HepG2 (cell line): Measurements from ENCODE around the gene FGA. TPM values are rescaled to one million over a fixed set of nuclear protein-coding genes. Genes with fewer than 3 reads are reported as not detected.

Source experiments
- CHD4 ChIP-seq: fragments of 200-600 bp; sonication (generic); IDR thresholded peaks from 2 replicates; pipeline ENCODE4 v1.7.0; 2017; ENCODE audit warnings: mild to moderate bottlenecking, low read length, borderline replicate concordance
- ETV5 ChIP-seq: IDR thresholded peaks from 2 replicates; pipeline ENCODE4 v1.6.1; 2018; ENCODE audit warnings: missing biosample characterization, missing genetic modification reagents, inconsistent platforms, borderline replicate concordance
- FOSL2 ChIP-seq: sonication (generic); formaldehyde crosslinking; IDR thresholded peaks from 2 replicates; pipeline ENCODE4 v1.4.0; 2020; ENCODE audit warnings: missing genetic modification reagents
- KDM3A ChIP-seq: IDR thresholded peaks from 2 replicates; pipeline ENCODE4 v1.6.1; 2018; ENCODE audit warnings: low read depth, missing compliant biosample characterization
- KLF11 ChIP-seq: IDR thresholded peaks from 2 replicates; pipeline ENCODE4 v1.6.1; 2016; ENCODE audit warnings: missing compliant biosample characterization
- MTF2 ChIP-seq: sonication (generic); formaldehyde crosslinking; IDR thresholded peaks from 2 replicates; pipeline ENCODE4 v1.5.0; 2020; ENCODE audit warnings: missing genetic modification reagents, borderline replicate concordance
- NCOR1 ChIP-seq: fragments of 200-600 bp; sonication (generic); IDR thresholded peaks from 2 replicates; pipeline ENCODE4 v1.7.0; 2017; ENCODE audit warnings: antibody characterized with exemption, low read length, borderline replicate concordance
- RAD21 ChIP-seq: fragments of 450-650 bp; formaldehyde crosslinking; IDR thresholded peaks from 2 replicates; pipeline ENCODE4 v1.5.0; 2020; ENCODE audit warnings: mild to moderate bottlenecking
- RAD51 ChIP-seq: fragments of 450-650 bp; IDR thresholded peaks from 2 replicates; pipeline ENCODE4 v1.6.1; 2016; ENCODE audit warnings: borderline replicate concordance
- RFXAP ChIP-seq: sonication (generic); formaldehyde crosslinking; IDR thresholded peaks from 2 replicates; pipeline ENCODE4 v1.4.0; 2020; ENCODE audit warnings: missing genetic modification reagents, borderline replicate concordance
- SMARCC2 ChIP-seq: fragments of 450-650 bp; IDR thresholded peaks from 2 replicates; pipeline ENCODE4 v1.6.1; 2017; ENCODE audit warnings: antibody characterized with exemption, mild to moderate bottlenecking
- ZKSCAN1 ChIP-seq: fragments of 150-350 bp; IDR thresholded peaks from 2 replicates; pipeline ENCODE4 v1.6.1; 2014; ENCODE audit warnings: low read length
- ZKSCAN8 ChIP-seq: IDR thresholded peaks from 2 replicates; pipeline ENCODE4 v1.6.1; 2016; ENCODE audit warnings: borderline replicate concordance, missing genetic modification reagents, missing compliant biosample characterization
- ZNF607 ChIP-seq: sonication (generic); formaldehyde crosslinking; IDR thresholded peaks from 2 replicates; pipeline ENCODE4 v1.5.1; 2020; ENCODE audit warnings: missing genetic modification reagents, mild to moderate bottlenecking, borderline replicate concordance
- ZNF7 ChIP-seq: IDR thresholded peaks from 2 replicates; pipeline ENCODE4 v1.6.1; 2016; ENCODE audit warnings: missing biosample characterization, missing genetic modification reagents
- polyA plus RNA-seq, 8 experiments: library from polyadenylated mRNA; depleted of rRNA in 3 of 8; stranded (reverse) in 7 of 8; unstranded in 1 of 8; fragments of >200 nt; fragmentation: Illumina TruSeq in 4 of 8; extraction: Trizol in 4 of 8; gene quantifications; 2 replicates each; pipeline versions ENCODE4 v1.2.1 to v1.2.3, GENCODE V29; 2011 to 2016; ENCODE audit warnings: low read depth in 4 of 8, missing spikeins in 1 of 8, mixed read lengths in 1 of 8; ENCODE audit not compliant: insufficient read depth in 1 of 8
- total RNA-seq, 5 experiments: library from RNA; depleted of rRNA; stranded (reverse); fragments of >200 nt; fragmentation: Illumina TruSeq; extraction: Trizol; gene quantifications; 2 replicates each; pipeline ENCODE4 v1.2.3, GENCODE V29; 2016; ENCODE audit warnings: low read depth in 1 of 5
- TF ChIP-seq, protein P1 (sequence below): sonication (generic); formaldehyde crosslinking; IDR thresholded peaks from 2 replicates; pipeline ENCODE4 v1.9.0; 2021; ENCODE audit warnings: mild to moderate bottlenecking, missing genetic modification reagents
- TF ChIP-seq, protein P2 (sequence below): sonication (generic); formaldehyde crosslinking; IDR thresholded peaks from 2 replicates; pipeline ENCODE4 v1.4.0; 2020; ENCODE audit warnings: mild to moderate bottlenecking, missing genetic modification reagents
- TF ChIP-seq, protein P3 (sequence below): sonication (generic); formaldehyde crosslinking; IDR thresholded peaks from 2 replicates; pipeline ENCODE4 v1.5.0; 2020; ENCODE audit warnings: missing genetic modification reagents
- TF ChIP-seq, protein P4 (sequence below): sonication (generic); formaldehyde crosslinking; IDR thresholded peaks from 2 replicates; pipeline ENCODE4 v1.4.0; 2020; ENCODE audit warnings: mild to moderate bottlenecking, missing genetic modification reagents

FGA gene
- total and polyA plus RNA-seq, 2 of the 13 experiments (the other 11 are each of a cell fraction or from before 2014, with no cell fraction given): 640 to 1,523 TPM

DNA sequence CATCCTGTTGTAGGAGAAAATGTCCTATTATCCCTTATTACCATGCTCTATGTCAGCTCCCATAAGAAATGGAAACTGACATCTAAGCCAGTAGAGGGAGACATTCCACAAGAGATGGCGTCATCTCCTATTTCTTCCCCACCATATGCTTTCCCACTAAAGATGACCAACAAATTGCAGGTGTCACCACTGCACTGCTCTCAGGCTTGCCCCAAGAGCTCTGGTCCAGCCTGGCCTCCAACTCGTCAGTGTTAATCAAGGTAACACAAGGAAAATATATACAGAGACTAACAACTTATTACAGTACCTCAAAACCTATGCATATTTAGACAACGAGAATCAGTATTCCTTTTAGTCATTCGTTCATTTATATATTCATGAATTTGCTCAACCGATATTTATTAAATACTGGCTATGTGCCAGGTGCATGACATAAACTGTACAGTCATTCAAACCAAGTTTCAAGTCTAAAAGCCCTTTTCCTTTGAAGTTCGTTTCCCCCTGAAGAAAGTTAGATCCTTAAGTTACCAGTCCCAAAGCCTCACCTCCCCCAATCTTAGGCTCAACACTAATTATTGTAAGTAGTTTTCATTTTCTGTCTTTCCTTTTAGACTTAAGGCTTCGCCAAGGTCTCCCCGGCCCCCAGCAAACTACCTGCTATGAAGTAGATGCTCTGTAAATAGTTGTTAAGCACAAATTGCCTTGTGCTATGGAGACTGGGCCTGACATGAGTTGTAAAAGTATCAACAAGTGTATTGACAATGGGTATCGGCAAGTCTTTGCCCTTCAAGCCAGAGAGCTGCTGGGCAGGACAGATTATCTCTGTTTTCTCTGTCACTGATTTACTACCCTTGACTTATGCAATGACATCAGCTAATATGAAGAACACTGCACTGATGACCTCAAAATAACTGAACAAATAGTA is 30.8 kb downstream of the FGA start (continued):
- TF ChIP-seq, protein P1, sequence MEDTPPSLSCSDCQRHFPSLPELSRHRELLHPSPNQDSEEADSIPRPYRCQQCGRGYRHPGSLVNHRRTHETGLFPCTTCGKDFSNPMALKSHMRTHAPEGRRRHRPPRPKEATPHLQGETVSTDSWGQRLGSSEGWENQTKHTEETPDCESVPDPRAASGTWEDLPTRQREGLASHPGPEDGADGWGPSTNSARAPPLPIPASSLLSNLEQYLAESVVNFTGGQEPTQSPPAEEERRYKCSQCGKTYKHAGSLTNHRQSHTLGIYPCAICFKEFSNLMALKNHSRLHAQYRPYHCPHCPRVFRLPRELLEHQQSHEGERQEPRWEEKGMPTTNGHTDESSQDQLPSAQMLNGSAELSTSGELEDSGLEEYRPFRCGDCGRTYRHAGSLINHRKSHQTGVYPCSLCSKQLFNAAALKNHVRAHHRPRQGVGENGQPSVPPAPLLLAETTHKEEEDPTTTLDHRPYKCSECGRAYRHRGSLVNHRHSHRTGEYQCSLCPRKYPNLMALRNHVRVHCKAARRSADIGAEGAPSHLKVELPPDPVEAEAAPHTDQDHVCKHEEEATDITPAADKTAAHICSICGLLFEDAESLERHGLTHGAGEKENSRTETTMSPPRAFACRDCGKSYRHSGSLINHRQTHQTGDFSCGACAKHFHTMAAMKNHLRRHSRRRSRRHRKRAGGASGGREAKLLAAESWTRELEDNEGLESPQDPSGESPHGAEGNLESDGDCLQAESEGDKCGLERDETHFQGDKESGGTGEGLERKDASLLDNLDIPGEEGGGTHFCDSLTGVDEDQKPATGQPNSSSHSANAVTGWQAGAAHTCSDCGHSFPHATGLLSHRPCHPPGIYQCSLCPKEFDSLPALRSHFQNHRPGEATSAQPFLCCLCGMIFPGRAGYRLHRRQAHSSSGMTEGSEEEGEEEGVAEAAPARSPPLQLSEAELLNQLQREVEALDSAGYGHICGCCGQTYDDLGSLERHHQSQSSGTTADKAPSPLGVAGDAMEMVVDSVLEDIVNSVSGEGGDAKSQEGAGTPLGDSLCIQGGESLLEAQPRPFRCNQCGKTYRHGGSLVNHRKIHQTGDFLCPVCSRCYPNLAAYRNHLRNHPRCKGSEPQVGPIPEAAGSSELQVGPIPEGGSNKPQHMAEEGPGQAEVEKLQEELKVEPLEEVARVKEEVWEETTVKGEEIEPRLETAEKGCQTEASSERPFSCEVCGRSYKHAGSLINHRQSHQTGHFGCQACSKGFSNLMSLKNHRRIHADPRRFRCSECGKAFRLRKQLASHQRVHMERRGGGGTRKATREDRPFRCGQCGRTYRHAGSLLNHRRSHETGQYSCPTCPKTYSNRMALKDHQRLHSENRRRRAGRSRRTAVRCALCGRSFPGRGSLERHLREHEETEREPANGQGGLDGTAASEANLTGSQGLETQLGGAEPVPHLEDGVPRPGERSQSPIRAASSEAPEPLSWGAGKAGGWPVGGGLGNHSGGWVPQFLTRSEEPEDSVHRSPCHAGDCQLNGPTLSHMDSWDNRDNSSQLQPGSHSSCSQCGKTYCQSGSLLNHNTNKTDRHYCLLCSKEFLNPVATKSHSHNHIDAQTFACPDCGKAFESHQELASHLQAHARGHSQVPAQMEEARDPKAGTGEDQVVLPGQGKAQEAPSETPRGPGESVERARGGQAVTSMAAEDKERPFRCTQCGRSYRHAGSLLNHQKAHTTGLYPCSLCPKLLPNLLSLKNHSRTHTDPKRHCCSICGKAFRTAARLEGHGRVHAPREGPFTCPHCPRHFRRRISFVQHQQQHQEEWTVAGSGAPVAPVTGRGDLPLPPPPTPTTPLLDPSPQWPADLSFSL (CRISPR knock-in tag): no peak
- peak; percentile 91 for TF ChIP-seq FOSL2 (CRISPR knock-in tag)
- TF ChIP-seq, protein P2, sequence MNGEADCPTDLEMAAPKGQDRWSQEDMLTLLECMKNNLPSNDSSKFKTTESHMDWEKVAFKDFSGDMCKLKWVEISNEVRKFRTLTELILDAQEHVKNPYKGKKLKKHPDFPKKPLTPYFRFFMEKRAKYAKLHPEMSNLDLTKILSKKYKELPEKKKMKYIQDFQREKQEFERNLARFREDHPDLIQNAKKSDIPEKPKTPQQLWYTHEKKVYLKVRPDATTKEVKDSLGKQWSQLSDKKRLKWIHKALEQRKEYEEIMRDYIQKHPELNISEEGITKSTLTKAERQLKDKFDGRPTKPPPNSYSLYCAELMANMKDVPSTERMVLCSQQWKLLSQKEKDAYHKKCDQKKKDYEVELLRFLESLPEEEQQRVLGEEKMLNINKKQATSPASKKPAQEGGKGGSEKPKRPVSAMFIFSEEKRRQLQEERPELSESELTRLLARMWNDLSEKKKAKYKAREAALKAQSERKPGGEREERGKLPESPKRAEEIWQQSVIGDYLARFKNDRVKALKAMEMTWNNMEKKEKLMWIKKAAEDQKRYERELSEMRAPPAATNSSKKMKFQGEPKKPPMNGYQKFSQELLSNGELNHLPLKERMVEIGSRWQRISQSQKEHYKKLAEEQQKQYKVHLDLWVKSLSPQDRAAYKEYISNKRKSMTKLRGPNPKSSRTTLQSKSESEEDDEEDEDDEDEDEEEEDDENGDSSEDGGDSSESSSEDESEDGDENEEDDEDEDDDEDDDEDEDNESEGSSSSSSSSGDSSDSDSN (CRISPR knock-in tag): peak; percentile 38; the same call in 1 of the 2 replicates
- peak; percentile 71; the same call in 1 of the 2 replicates for TF ChIP-seq NCOR1
- peak; percentile 49; the same call in 1 of the 2 replicates for TF ChIP-seq ETV5 (CRISPR knock-in tag)
- TF ChIP-seq SMARCC2: no peak
- TF ChIP-seq, protein P3, sequence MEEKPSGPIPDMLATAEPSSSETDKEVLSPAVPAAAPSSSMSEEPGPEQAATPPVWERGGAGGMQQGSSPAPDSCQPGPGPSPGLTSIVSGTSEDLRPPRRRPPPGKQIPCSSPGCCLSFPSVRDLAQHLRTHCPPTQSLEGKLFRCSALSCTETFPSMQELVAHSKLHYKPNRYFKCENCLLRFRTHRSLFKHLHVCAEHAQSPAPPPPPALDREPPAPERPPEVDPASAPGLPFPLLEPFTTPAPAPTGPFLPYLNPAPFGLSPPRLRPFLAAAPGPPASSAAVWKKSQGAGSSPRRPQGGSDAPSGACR (CRISPR knock-in tag): no peak
- peak; percentile 84; the same call in 1 of the 2 replicates for TF ChIP-seq ZKSCAN8
- peak; percentile 84 for TF ChIP-seq CHD4
- no peak for TF ChIP-seq MTF2 (CRISPR knock-in tag)
- TF ChIP-seq ZKSCAN1: no peak
- no peak for TF ChIP-seq ZNF607 (CRISPR knock-in tag)
- no peak for TF ChIP-seq RAD51
- TF ChIP-seq, protein P4, sequence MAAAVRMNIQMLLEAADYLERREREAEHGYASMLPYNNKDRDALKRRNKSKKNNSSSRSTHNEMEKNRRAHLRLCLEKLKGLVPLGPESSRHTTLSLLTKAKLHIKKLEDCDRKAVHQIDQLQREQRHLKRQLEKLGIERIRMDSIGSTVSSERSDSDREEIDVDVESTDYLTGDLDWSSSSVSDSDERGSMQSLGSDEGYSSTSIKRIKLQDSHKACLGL (CRISPR knock-in tag): no peak
- peak; percentile 88; the same call in 1 of the 2 replicates for TF ChIP-seq KDM3A
- TF ChIP-seq KLF11 (CRISPR knock-in tag): peak; percentile 76; the same call in 1 of the 2 replicates
- TF ChIP-seq RAD21 (CRISPR knock-in tag): peak; percentile 96
- TF ChIP-seq RFXAP (CRISPR knock-in tag): peak; percentile 73; the same call in 1 of the 2 replicates
- no peak for TF ChIP-seq ZNF7 (CRISPR knock-in tag)
